ENCODE measurements around the gene MDM1.

MDM1 gene

DNA sequence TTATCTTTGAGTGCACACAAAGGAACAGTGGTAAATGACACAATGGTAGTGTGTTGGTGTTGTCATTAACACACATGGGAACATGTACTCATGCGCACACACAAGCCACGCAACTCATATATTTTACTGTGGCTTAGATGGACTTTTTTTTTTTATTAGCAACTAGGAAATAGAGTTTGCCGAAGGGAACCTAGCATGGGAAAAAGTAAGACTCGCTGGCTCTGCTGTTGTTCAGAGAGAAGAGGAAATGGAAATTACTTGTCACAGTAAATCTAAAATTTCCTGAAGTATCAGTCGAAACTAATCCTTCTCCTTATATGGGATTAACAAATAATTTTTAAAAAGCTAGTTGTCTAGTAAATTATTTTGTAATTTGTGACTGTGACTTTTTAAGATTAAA, 45.1 kb downstream of the MDM1 start:
- ATAC-seq (ENCODE audit: low read depth), result no peak
- Histone ChIP-seq H3K9me3 (ENCODE audit: severe bottlenecking) (no peaks in the 10 kb centered on the region), H3K4me3 (ENCODE audit: severe bottlenecking) (no peak overlapping the region), H3K4me1 (ENCODE audit: insufficient read depth, poor library complexity, severe bottlenecking) (peaks cover 6% of the 10 kb centered on the region), H3K36me3 (ENCODE audit: low read depth) (no peaks in the 10 kb centered on the region), H3K27ac (ENCODE audit: poor library complexity, severe bottlenecking) (no peak overlapping the region), H3K27me3 (ENCODE audit: insufficient read depth, poor library complexity, severe bottlenecking) (no peaks in the 10 kb centered on the region)
- no peak for DNase-seq (ENCODE audit: low spot score)
- TF ChIP-seq, protein P1, sequence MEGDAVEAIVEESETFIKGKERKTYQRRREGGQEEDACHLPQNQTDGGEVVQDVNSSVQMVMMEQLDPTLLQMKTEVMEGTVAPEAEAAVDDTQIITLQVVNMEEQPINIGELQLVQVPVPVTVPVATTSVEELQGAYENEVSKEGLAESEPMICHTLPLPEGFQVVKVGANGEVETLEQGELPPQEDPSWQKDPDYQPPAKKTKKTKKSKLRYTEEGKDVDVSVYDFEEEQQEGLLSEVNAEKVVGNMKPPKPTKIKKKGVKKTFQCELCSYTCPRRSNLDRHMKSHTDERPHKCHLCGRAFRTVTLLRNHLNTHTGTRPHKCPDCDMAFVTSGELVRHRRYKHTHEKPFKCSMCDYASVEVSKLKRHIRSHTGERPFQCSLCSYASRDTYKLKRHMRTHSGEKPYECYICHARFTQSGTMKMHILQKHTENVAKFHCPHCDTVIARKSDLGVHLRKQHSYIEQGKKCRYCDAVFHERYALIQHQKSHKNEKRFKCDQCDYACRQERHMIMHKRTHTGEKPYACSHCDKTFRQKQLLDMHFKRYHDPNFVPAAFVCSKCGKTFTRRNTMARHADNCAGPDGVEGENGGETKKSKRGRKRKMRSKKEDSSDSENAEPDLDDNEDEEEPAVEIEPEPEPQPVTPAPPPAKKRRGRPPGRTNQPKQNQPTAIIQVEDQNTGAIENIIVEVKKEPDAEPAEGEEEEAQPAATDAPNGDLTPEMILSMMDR (IDR thresholded peaks at IDR 0.05; ENCODE audit: poor library complexity, severe bottlenecking), result no peak

DNA sequence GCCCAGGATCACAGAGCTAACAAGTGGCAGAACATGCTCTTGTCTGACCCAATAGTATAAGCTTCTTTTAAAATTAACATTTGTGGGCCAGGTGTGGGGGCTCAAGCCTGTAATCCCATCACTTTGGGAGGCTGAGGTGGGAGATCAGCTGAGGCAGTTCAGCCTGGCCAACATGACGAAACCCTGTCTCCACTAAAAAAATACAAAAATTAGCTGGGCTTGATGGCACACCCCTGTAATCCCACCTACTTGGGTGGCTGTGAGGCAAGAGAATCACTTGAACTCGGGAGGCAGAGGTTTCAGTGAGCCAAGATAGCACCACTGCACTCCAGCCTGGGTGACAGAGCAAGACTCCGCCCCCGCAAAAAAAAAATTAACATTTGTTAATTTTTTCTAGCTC, 45.8 kb downstream of the MDM1 start:
- no peak for ATAC-seq (ENCODE audit: low read depth)
- Histone ChIP-seq H3K27me3 (ENCODE audit: insufficient read depth, poor library complexity, severe bottlenecking) (no peaks in the 10 kb centered on the region), H3K27ac (ENCODE audit: poor library complexity, severe bottlenecking) (no peak overlapping the region), H3K4me1 (ENCODE audit: insufficient read depth, poor library complexity, severe bottlenecking) (peaks cover 3% of the 10 kb centered on the region), H3K36me3 (ENCODE audit: low read depth) (no peaks in the 10 kb centered on the region), H3K9me3 (ENCODE audit: severe bottlenecking) (no peaks in the 10 kb centered on the region), H3K4me3 (ENCODE audit: severe bottlenecking) (no peak overlapping the region)
- no peak for DNase-seq (ENCODE audit: low spot score)
- TF ChIP-seq, protein P1 (IDR thresholded peaks at IDR 0.05; ENCODE audit: poor library complexity, severe bottlenecking), result no peak

DNA sequence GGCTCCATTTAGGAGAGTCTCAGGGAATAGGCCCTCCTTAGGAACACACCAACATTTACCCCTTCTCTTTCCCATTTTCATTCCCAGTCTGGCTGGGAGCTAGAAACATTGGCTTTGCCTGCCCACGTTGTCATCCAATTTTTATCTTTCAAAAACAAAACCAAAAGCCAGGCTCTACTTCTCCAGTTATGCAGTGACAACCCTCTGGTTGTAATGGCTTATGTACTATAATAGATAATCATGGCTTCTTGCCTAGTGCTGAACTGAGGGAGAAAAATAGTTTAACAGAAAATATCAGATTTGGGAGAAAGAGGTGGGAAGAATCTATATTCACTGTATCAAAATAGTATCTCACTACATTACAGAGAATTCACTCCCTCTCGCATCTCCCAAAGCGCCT, 46.6 kb downstream of the MDM1 start:
- H3K27ac ChIP-seq (ENCODE audit: poor library complexity, severe bottlenecking), result no peak overlapping the region
- no peak overlapping the region for H3K4me3 ChIP-seq (ENCODE audit: severe bottlenecking)
- DNase-seq (ENCODE audit: low spot score) (no peak), ATAC-seq (ENCODE audit: low read depth) (no peak)
- TF ChIP-seq, protein P1 (IDR thresholded peaks at IDR 0.05; ENCODE audit: poor library complexity, severe bottlenecking), result no peak
- H3K4me1 ChIP-seq (ENCODE audit: insufficient read depth, poor library complexity, severe bottlenecking), result no peaks in the 10 kb centered on the region
- no peaks in the 10 kb centered on the region for H3K9me3 ChIP-seq (ENCODE audit: severe bottlenecking)
- no peaks in the 10 kb centered on the region for H3K36me3 ChIP-seq (ENCODE audit: low read depth)
- no peaks in the 10 kb centered on the region for H3K27me3 ChIP-seq (ENCODE audit: insufficient read depth, poor library complexity, severe bottlenecking)

DNA sequence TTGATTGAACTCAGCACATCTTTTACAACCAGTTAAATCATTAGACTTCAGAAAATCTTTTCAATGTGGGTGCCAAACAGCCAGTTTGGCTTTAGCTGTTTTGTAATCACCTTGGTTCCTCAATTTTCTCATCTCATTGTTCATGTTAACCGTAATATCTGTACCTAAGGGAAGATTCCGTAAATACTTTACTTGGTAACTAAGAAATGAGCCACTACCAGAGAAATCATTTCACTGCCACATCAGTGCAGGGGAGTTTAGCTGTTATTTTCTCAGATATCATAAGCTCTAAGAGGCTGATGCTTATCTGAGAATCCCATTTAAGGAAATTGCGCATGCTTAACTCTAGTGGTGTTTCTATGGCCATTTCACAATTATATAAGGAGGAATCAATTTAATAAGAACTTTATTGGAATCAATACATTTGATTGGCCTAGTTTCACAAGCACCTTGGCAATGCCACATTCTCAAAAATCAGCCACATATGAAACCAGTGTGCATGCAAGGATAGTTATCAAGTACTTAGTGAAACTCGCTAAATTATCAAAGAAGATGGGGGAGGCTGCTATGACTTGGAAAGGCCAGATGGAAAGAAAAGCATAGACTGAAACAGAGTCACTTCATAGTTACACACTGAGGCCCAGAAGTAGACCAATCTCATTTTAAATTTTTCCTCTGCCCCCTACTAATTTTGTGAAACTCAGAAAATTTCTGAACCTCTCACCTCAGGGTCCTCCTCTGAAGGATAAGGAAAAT, 50.7 kb downstream of the MDM1 start:
- Histone ChIP-seq H3K27me3 (ENCODE audit: insufficient read depth, poor library complexity, severe bottlenecking) (no peaks in the 10 kb centered on the region), H3K36me3 (ENCODE audit: low read depth) (no peaks in the 10 kb centered on the region), H3K9me3 (ENCODE audit: severe bottlenecking) (no peaks in the 10 kb centered on the region), H3K27ac (ENCODE audit: poor library complexity, severe bottlenecking) (no peak overlapping the region), H3K4me3 (ENCODE audit: severe bottlenecking) (no peak overlapping the region), H3K4me1 (ENCODE audit: insufficient read depth, poor library complexity, severe bottlenecking) (peaks cover 8% of the 10 kb centered on the region)
- DNase-seq (ENCODE audit: low spot score) (no peak), ATAC-seq (ENCODE audit: low read depth) (no peak)
- TF ChIP-seq, protein P1 (IDR thresholded peaks at IDR 0.05; ENCODE audit: poor library complexity, severe bottlenecking), result no peak

DNA sequence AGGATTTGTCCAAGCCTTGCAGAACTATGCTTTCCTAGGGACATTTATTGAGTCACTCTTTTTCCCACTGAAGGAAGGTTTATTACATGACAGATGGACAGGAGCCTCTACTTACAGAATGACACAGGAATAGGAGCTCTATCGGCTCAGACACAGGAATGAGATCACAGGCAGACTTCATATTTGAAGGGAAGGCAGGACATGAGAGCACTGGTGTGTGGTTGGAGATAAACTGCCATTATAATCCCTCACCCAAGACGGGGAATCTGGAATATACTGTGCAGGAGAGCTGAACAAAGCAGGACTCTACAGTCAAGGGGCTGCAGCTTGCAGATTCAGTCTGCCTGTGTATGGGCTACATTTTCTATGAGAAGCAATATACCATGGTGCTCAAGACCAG, 51.9 kb downstream of the MDM1 start:
- Histone ChIP-seq H3K4me1 (ENCODE audit: insufficient read depth, poor library complexity, severe bottlenecking) (peaks cover 8% of the 10 kb centered on the region), H3K36me3 (ENCODE audit: low read depth) (no peaks in the 10 kb centered on the region), H3K27ac (ENCODE audit: poor library complexity, severe bottlenecking) (no peak overlapping the region), H3K27me3 (ENCODE audit: insufficient read depth, poor library complexity, severe bottlenecking) (no peaks in the 10 kb centered on the region), H3K4me3 (ENCODE audit: severe bottlenecking) (no peak overlapping the region), H3K9me3 (ENCODE audit: severe bottlenecking) (no peaks in the 10 kb centered on the region)
- no peak for ATAC-seq (ENCODE audit: low read depth)
- no peak for DNase-seq (ENCODE audit: low spot score)
- TF ChIP-seq, protein P1 (IDR thresholded peaks at IDR 0.05; ENCODE audit: poor library complexity, severe bottlenecking), result no peak
